ENCODE results near the gene NRTN. TPM values are rescaled to one million over a fixed set of nuclear protein-coding genes. Genes with fewer than 3 reads are reported as not detected.

The NRTN gene
- total and polyA plus RNA-seq, 2 donors (not counting 3 experiments of a cell fraction or from before 2014, with no cell fraction given) = 0.41 TPM; not detected in 1

- Histone ChIP-seq H3K4me1 (ENCODE audit: control insufficient read depth, extremely low read depth, insufficient read depth, low read length) (no peaks in the 10 kb centered on the region), H2AFZ (ENCODE audit: low read depth, low read length) (no peak overlapping the region), H4K20me1 (replicated peaks; ENCODE audit: control insufficient read depth, extremely low read depth, insufficient read depth, low read length) (no peaks in the 10 kb centered on the region), H3K27ac (ENCODE audit: insufficient read depth, low read depth, low read length) (no peak overlapping the region), H3K4me2 (ENCODE audit: insufficient read depth, low read length) (no peak overlapping the region), H3K9me3 (replicated peaks; ENCODE audit: control insufficient read depth, insufficient read depth, low read length) (no peaks in the 10 kb centered on the region), H3K79me2 (ENCODE audit: control insufficient read depth, insufficient read depth, low read length) (no peaks in the 10 kb centered on the region), H3K27me3 (ENCODE audit: control insufficient read depth in 2 of 2, insufficient read depth in 2 of 2, low read length in 2 of 2) (no peaks in the 10 kb centered on the region), H3K4me3 (replicated peaks in 1 of 3; ENCODE audit: insufficient read depth in 1 of 3, low read depth in 1 of 3, low read length in 3 of 3) (no peak overlapping the region), H3K9me1 (replicated peaks; ENCODE audit: control insufficient read depth, extremely low read depth, insufficient read depth, low read length) (no peaks in the 10 kb centered on the region), H3K36me3 (ENCODE audit: control insufficient read depth in 2 of 2, extremely low read depth in 1 of 2, insufficient read depth in 2 of 2, low read length in 2 of 2) (no peaks in the 10 kb centered on the region), H3K9ac (replicated peaks; ENCODE audit: extremely low read depth, insufficient read depth, low read length) (no peak overlapping the region)
- intact Hi-C loops (cut with micrococcal nuclease) (no loop called here), dilution Hi-C loops (cut with MboI; ENCODE audit: extremely low pct_ligation_motif_present, low sequenced_read_pairs) (no loop called here)
- ChIA-PET POLR2A (no interaction called here), CTCF (no interaction called here)
- TF ChIP-seq, protein P1, sequence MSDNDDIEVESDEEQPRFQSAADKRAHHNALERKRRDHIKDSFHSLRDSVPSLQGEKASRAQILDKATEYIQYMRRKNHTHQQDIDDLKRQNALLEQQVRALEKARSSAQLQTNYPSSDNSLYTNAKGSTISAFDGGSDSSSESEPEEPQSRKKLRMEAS (IDR thresholded peaks at IDR 0.05; ENCODE audit: insufficient read depth, insufficient read length) = no peak
- TF ChIP-seq GATA2 (IDR thresholded peaks at IDR 0.05; ENCODE audit: insufficient read depth, insufficient read length, low read depth, low read length) = no peak
- no peak for DNase-seq (ENCODE audit: low read depth, low spot score)
- FAIRE-seq = no peak
- no TSS peak for BruUV-seq (replicated peaks)
These were observed 33.6 kb downstream of the NRTN start for GRCh38 chr19:5838353-5839064.

DNA sequence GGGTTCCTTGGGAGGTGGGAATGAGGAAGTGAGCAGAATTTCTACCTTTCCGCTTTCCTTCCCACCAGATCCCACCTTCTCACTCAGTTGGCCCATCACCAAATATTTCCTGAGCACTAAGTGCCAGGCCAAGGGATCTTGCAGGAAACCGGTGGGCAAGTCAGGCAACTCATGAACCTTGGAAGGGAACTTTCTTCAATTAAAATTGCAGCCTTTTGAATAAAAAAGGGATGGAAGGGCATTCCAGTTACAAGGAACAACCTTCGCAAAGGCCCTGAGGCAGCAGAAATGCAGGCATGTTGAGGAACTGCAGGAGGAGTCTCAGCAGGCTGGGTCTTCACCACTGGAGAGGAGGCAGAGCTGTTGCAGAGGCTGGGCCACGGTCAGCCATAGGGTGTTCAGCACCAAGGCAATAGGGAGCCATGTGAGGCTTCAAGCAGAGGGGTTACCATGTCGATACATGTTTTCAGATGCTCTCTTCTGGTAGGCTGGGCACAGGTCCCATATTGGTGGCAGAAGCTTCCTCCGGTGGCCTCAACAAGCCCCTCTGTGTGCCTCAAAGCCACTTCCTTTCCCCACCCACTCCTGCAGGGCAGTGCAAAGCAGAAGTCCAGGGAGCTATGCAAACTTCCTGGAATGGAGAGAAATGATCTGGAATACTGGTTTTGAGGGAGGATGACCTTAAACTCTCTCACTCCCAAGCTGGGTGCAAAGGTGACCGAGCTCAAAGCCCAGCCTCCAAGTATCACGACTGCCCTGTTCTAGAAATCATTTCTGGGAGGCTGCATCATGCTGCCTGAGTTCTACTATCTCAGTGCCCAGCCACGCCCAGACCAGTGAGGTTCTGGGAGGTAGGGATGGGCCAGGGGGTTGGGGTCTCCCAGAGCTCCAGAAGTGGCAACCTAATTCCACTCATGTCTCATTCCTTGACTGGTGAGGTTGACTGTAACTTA, 34.5 kb downstream of the NRTN start, which contains the start of gene FUT6:
TSS of gene FUT6 (minus strand) at position 638 of the 953 bp plus-strand sequence. CDS start 7,135 bp downstream, outside the sequence.
- Histone ChIP-seq H3K9ac (replicated peaks; ENCODE audit: extremely low read depth, insufficient read depth, low read length) (no peak within 1 kb of the TSS), H3K27ac (ENCODE audit: insufficient read depth, low read depth, low read length) (no peak within 1 kb of the TSS), H3K36me3 (ENCODE audit: control insufficient read depth in 2 of 2, extremely low read depth in 1 of 2, insufficient read depth in 2 of 2, low read length in 2 of 2) (no peaks in the 10 kb centered on the region), H3K79me2 (ENCODE audit: control insufficient read depth, insufficient read depth, low read length) (no peaks in the 10 kb centered on the region), H3K9me1 (replicated peaks; ENCODE audit: control insufficient read depth, extremely low read depth, insufficient read depth, low read length) (no peaks in the 10 kb centered on the region), H3K9me3 (replicated peaks; ENCODE audit: control insufficient read depth, insufficient read depth, low read length) (no peaks in the 10 kb centered on the region), H3K4me2 (ENCODE audit: insufficient read depth, low read length) (no peak within 1 kb of the TSS), H3K27me3 (ENCODE audit: control insufficient read depth in 2 of 2, insufficient read depth in 2 of 2, low read length in 2 of 2) (no peaks in the 10 kb centered on the region), H3K4me1 (ENCODE audit: control insufficient read depth, extremely low read depth, insufficient read depth, low read length) (no peaks in the 10 kb centered on the region), H2AFZ (ENCODE audit: low read depth, low read length) (no peak within 1 kb of the TSS), H4K20me1 (replicated peaks; ENCODE audit: control insufficient read depth, extremely low read depth, insufficient read depth, low read length) (no peaks in the 10 kb centered on the region), H3K4me3 (replicated peaks in 1 of 3; ENCODE audit: insufficient read depth in 1 of 3, low read depth in 1 of 3, low read length in 3 of 3) (no peak within 1 kb of the TSS)
- POLR2A ChIA-PET = no interaction called here
- intact Hi-C loops (cut with micrococcal nuclease) (no loop called here), dilution Hi-C loops (cut with MboI; ENCODE audit: extremely low pct_ligation_motif_present, low sequenced_read_pairs) (no loop called here)
- CTCF ChIA-PET = interaction anchor here (1.7 kb wide), 1 partner anchor 35 kb away, joined by 9 read pairs; no protein-coding TSS in a partner anchor
- DNase-seq (ENCODE audit: low read depth, low spot score) = no peak
- no peak for FAIRE-seq
- no peak for TF ChIP-seq JUN (IDR thresholded peaks at IDR 0.05; ENCODE audit: borderline replicate concordance, insufficient read depth, insufficient read length, low read depth)
- TF ChIP-seq EZH2 (IDR thresholded peaks at IDR 0.05; ENCODE audit: borderline replicate concordance, low read depth, low read length, severe bottlenecking) = no peak
- TF ChIP-seq, protein P1 (IDR thresholded peaks at IDR 0.05; ENCODE audit: insufficient read depth, insufficient read length) = no peak
- TF ChIP-seq MYC (IDR thresholded peaks at IDR 0.05; ENCODE audit: low read depth, low read length) = no peak
- TF ChIP-seq POLR2AphosphoS5 (IDR thresholded peaks at IDR 0.05; ENCODE audit: insufficient read depth, low read depth, low read length) = no peak
- TF ChIP-seq CTCF (IDR thresholded peaks at IDR 0.05; ENCODE audit: extremely low read depth in 1 of 2, insufficient read depth in 1 of 2, low read depth in 1 of 2, low read length in 2 of 2) = no peak
- no peak for TF ChIP-seq GATA2 (IDR thresholded peaks at IDR 0.05; ENCODE audit: insufficient read depth, insufficient read length, low read depth, low read length)
- no peak for TF ChIP-seq FOS (IDR thresholded peaks at IDR 0.05; ENCODE audit: borderline replicate concordance, insufficient read depth, low read length)
- TF ChIP-seq POLR2A (IDR thresholded peaks at IDR 0.05; ENCODE audit: low read depth, low read length) = no peak
- BruUV-seq (replicated peaks) = no TSS peak

Measured in endothelial cell of umbilical vein (primary cell).